ENCODE data around the gene ZBTB7B.

ZBTB7B gene

DNA sequence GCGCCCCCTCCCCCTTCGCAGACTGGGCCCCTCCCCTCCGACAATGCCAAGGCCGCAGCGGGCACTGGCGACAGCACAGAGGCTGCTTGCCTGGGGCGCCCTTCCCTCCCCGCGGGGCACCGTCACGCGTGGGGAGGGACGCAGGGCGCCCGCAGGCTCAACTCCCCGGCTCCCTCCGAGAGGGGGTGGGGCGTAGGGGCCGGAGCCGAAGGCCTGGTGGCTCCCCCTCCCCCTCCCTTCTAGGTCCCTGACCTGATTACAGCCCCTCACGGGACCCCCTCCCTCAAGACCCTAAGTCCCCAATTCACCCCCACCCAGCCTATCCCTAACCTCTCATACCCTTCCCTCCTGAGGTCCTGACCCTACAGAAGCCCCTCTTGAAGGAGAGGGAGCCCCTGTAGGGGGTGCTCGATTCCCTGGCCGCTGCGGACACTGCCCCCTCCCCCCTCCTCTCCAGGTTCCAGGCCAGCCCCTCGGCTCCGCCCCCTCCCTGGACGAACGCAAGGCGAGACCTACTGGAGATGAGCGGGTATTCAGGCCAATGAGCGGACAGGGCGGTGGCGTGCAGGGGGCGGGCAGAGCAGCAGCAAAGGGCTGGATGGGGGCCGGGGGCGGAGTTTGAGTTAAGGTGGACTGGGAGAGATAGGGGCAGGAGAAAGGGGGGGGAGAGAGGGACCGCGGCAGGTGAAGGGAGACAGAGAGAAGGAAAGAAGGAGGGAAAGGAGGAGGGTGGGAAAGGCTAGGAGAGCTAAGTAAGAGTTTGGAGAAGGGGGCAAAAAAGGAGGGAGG lies 733 bp upstream of the ZBTB7B start:
- in situ Hi-C loops (cut with HindIII; ENCODE audit: low sequenced_read_pairs): no loop called here

DNA sequence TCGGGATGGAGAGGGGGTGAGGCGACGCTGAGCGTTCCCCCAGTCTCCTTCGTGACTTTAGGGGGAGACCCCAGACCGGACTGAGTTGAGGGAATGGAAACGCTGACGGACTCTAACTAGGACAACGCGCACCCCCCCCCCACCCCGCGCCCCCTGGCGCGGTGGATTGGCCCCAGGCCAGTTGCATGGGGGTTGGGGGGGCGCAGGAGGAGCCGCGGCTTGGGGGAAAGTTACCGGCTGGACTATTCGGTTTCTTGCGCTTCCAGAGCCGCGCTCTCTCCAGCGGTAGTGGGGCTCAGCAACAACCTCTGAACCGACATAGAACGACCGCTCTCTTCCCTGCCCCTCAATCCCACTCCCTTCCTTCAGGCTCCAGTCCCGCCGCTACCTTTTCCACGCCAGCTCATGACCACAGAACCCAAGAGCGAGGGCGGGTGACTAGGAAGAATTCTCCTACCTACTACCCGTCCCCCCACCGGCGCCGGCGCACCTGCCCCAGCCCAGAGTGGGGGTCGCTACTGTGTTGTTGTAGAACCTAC lies 694 bp downstream of the ZBTB7B start:
- in situ Hi-C loops (cut with HindIII; ENCODE audit: low sequenced_read_pairs): no loop called here

DNA sequence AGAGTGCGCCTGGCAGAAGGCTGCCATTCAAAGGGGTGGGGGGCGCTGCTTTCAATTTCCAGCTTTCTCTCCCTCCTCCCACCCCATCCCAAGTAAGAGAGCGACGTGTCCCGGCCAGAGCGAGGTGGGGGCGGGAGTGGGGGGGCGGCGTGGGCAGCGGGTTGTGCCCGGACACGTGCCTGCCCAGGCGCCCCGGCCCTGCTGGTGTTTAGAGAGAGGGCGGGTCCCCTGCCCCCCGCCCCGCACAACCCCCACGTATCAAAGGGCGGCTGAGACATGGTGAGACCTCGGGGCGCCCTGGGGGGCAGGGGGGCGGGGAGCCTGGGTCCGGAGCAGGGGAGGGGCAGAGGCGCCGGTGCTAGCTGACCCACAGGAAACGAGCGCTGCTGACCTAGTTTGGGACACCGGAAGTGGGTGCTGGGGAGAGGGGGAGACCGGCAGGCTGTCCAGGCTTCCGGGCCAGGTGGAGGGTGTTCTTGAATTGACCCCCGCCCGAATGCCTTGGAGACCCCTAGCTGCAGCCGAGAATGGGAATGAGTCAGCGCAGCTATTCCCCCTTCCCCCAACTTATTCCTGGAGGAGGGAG lies 1.3 kb downstream of the ZBTB7B start:
- in situ Hi-C loops (cut with HindIII; ENCODE audit: low sequenced_read_pairs): no loop called here

DNA sequence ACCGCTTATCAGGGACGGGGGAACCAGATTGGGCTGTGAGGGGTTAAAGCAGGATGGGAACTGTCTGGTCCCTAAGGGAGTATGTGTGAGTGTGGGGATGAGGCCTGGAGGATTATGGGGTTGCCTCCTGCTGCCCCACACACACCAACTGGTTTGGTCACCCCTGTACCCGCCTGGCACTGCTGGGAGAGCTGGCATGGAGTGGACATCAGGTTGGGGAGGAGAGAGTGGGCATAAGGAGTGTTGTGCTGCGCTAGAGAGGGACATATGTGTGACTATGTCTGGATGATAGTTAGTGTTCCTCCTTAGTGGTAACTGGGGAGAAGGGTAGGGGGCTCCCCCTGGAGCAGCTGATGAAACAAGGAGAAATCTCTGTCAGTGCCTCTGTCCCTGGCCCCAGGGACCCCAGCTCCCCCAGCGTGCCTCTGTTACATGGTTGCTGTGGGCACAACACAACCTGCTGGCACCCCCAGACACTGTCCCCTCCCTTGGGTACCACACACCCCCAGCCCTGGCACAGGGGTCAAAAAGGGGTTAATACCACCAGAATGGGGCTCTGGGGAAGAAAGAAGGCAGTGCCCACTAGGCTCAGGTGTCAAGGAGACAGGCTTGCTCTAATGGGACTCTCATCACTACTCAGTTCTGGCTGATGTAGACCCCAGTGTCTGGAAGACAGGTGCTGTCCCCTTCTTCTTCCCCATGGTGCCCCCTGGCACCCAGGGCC lies 1.9 kb downstream of the ZBTB7B start:
- in situ Hi-C loops (cut with HindIII; ENCODE audit: low sequenced_read_pairs): no loop called here

DNA sequence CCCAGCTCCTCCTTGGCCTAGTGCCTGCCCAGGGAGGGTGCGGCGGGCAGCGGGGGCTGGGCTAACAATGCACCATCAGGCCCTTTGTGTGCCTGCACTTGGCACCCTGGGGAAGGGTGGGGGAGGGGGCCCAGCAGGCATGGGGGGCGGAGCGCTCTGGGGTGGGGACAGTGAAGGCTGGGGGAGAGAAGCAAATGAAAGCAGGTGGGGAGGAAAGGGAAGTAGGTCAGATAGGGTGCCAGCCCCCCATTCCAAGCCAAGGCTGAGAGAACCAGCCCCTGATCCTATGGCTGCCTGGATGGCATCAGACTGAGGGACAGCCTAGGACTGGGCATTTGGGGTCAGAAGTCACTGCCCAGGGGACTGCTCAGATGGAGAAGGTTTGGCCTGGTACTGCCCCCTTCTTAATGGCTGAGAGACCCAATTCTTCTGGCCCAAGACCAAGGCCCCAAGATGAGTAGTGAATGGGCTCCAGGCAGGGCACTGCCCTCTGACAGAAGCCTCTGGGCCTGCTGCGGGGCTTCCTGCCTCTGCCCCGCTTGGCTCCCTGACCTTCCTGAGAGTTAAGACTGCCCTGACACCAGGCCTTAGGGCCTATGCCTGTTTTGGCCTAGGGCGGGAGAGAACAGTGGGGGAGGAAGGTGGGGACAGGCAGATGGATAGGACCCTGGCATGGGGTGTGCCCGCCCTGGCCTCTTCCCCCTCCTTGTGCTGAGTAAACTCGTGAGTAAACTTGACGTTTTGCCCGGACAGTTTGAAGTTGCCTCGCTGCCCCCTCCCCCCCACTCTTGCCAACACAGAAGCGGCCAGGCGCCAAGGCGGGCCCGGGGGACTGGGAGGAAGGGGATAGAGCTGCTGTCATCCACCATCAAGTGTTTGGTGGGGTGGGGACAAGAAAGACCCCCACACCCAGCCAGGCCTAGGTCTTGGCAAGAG lies 2.7 kb downstream of the ZBTB7B start:
- in situ Hi-C loops (cut with HindIII; ENCODE audit: low sequenced_read_pairs): no loop called here

DNA sequence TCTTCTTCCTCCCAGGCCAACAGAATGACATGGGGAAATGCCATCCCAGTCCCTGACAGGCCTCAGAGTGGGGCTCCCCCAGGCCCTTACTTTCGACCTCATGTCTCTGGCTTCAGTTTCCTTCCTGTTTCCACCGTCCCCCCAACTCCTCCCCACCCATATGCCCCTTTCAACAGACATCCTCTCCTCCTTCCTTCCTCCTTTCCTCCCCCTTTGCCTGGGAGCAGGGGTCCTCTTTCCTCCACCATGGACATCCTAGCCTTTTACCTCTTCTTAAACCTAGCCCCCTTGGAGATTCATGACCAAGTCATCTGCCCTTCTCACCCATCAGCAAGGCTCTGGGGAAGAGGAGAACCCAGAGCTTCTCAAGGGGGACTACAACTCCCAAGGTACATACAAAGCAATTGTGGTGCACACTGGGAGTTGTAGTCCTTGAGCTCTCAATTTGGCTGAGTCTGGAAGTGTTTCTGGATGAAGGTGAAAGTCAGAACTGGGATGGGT lies 4.0 kb downstream of the ZBTB7B start:
- in situ Hi-C loops (cut with HindIII; ENCODE audit: low sequenced_read_pairs): no loop called here

DNA sequence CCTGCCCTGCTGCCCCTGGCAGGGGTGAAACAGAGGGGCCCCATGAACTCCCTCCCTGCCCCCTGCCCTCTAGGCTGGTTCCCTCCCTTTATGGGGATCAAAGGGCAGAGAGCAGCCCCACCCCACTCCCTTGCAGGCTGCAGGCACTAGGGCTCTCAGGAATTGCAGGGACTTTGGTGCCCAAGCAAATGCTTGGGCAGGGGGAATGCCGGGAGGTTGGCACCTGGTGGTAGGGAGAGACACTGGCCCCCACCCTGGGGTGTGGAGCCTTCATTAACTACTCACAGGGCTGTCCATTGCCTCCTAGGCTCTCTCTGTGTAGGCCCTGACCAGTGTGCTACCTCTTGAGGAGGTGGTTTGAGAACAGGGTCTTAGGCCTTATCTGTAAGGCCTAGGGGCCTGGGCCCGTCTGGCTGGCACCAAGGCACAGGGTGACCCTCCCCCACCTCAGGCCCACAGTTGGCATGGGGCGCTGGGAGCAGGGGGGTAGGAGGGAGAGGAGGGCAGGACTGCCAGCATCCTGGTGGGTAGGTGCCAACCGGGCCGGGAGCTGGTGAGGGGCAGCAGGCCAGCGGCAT lies 4.7 kb downstream of the ZBTB7B start:
- in situ Hi-C loops (cut with HindIII; ENCODE audit: low sequenced_read_pairs): no loop called here

DNA sequence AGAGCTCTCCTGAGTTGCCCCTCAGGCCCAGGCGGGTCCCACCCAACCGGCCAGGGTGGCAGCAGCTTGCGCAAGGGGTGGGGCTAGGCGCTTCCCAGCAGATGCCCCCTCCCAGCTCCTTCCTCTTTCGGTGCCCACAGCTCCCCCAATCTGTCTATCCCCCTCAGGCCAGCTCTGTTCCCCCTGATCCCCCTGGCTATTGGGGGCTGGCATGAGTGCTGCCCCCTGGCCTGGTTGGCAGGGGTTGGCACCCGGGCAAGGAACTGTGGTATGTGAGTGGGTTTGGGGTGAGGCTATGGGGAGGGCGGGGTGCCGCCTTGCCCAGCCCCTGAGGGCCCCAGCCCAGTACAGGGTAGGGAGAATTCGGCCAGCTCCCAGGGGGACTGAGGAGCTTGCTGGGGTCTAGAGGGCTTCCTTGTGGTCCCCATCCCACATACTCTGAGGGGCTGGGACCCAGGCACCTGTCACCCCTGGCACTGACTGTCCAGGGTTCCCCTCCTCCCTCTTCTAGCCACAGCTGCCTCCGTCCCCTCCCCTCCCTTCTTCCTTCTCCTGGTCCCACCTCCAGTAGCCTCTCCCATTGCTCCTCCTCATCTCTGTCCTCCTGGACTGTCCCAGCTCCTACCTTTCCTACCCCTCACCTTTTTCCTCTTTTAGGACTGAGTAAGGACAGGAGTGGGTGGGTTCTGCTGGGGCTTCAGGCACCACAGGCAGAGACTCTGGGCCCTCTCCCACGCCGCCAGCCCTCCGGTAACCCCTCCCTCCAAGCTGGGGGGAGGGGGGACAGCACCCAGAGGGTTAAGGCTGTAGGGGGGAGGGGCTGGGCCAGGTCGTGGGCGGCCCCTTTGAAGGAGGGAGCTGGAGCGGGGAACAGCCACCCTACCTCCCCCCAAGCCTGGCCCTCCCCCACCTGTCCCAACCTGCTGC lies 5.7 kb downstream of the ZBTB7B start:
- in situ Hi-C loops (cut with HindIII; ENCODE audit: low sequenced_read_pairs): no loop called here

DNA sequence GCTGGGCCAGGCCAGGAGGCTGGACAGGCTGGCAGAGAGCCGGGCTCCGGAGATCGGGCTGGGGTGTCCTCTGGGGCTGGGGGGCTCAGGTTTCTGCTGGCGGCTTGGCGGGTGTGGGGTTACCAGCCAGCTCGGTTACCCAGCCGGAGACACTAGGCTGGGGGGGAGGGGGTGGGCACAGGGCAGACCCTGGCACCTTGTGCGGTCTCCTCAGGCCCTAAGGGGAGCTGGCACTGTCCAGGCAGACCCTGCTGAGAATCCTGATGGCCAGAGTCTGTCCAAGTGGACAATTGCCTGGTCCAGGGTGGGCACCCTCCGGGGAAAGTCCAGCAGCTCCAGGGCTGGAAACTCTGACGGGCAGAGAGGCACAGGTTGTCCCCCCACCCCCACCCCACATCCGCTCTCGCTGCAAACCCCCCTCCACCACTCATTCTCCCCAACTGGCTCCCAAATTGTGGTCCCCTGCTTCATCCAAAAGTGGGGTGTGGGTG lies 6.7 kb downstream of the ZBTB7B start:
- in situ Hi-C loops (cut with HindIII; ENCODE audit: low sequenced_read_pairs): no loop called here

DNA sequence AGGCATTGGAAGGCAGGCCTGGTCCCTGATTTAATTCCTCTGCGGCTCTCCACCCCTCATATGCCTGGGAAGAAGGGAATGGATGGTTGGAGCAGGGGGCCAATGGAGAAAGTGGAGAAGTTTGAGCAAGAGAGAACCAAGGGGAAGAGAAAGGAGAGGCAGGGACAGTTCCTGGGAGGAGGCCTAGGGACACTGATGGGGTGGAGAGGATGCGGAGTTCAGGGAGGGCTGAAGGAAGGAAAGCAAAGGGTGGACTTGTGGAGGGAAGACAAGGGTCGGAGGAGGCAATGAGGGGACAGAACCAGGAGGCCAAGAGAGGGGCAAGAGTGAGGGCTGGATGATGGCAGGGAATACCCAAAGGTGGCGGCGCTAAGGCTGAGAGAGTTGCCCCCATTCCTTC lies 7.1 kb downstream of the ZBTB7B start:
- in situ Hi-C loops (cut with HindIII; ENCODE audit: low sequenced_read_pairs): no loop called here

DNA sequence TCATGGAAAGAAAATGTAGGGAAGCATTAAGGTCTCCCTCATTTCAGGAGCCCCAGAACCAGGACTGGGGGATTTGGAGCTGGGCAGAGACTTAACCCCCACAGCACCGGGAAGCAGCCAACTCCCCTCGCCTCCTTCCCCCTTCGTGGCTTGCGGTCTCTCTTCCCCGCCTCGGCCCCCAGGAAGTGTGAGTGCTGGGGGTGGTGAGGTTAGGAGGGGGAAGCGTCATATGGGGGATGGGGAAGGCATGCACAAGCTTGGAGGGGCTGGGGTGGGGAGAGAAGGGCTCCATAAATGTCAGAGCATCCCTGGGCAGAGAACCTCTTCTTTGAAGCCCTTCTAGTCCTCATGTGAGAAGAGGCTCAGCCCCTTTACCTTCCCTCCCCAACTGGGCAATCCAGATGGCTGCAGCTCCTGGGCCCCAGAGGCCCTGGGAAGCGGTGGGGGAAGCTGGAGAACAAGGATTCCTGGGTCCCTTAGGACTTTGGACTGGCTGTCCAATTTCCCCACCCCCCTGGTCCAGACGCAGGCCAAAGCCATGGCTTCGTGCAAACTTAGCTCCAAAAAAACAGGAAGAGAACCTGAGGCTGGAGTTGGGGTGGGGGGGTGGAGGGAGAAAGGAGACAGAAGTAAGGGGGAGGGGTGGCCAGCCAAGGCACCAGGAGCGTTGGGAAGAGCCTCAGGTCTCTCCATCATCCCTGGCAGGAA lies 7.8 kb downstream of the ZBTB7B start:
- in situ Hi-C loops (cut with HindIII; ENCODE audit: low sequenced_read_pairs): no loop called here

DNA sequence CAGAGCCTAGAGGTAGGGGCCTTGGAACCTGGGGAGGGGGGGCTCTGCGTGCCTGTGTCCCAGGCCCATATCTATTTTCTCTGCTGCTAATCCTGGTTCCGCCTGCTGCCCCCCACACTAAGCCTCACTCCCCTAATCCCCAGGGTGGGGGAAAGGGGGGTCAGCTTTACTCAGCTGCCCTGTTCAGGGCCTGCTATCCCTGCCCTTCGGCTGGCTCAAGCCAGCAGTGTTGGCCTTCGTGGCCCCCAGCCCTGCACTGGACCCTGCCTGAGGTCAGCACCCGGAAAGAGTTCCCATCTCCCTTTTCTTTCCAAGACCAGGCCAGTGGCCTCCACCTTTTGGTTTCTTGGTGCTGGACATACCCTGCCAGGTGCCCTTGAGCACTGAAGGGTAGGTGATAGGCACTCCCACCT lies 8.4 kb downstream of the ZBTB7B start:
- in situ Hi-C loops (cut with HindIII; ENCODE audit: low sequenced_read_pairs): no loop called here

DNA sequence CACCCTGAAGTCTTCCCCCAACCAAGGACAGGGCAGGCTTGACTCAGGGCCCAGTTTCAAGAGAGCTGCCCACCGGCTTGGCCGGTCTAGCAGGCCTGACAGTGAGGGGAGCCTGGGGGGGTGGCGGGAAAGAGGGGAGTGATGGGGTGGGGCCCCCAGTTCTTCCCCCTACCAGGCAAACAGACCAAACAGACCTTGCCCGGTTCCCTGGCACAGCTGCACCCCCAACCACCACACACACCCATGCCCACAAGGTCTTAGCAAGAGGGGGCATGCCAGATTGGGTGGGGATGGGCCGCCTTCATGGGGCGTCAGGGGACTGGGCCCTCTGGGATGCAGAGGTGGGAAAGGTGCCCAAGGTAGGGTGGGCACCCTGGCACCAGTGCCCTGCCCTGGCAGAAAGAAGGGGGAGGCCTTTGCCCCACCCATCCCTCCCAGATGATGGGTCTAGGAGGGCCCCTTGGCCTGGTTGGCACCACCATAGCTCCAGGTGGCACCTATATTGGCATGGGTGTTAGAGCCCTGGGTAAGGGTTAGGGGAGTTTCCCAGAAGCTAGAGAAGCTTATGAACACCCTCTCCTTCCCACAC lies 8.9 kb downstream of the ZBTB7B start:
- in situ Hi-C loops (cut with HindIII; ENCODE audit: low sequenced_read_pairs): no loop called here

DNA sequence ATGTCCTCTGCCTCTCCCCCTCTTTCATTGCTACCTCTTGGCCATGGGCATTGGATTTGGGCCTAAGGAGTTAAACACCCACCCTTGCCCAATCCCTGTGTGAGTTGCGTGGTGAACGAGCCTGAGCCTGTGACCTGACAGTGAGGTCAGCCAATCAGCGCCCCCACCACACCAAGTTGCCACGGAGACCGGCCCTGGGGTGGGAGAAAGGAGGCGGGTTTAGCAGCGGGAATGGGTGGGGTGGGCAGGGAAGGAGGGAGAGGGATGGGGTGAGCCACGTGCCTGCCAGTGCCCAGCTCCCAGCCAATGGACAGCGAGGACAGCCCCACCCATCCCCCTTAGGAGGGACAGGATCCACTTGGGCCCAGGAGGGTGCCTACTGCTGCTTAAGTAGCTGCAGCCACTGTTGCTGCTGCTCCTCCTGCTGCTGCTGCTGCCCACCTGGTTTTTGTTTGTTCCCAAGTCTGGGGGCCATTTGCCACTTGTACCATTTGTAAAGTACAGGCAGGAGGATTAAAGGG lies 9.5 kb downstream of the ZBTB7B start:
- in situ Hi-C loops (cut with HindIII; ENCODE audit: low sequenced_read_pairs): no loop called here

DNA sequence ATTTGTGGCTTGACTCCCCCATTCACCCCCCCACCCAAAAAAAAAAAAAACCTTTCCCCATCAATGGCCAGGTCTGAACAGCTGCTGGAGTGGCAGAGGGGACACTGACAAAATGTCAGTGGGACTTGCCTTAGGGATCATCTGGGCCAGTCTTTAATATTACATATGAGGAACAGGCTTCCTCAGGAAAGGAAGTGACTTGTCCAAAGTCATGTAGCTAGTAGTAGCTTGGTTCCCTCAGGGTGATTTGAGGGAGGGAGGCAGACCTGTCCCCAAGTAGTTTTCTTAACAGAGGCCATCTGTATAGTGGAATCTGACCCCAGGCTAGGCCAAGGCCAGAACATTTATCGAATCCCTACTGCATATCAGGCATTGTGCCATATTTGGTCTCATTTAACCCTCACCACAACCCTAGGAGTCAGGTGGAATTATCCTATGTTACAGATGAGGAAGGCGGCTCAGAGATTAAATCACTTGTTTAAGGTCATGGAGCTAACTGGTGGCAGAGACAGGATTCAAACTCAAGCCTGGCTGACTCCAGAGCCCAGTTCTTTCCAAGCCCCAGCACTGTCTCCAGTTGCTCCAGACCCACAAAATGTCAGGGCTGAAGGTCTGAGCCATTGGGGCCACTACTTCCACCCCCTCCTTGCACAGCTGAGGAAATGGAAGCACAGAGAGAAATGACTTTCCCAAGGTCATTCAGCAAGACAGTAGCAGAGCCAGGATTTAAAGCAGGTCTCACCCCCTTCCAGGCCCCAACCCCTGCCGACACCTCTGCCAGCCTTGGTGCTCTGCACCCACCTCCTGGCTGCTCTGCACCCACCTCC lies 10.4 kb downstream of the ZBTB7B start:
- in situ Hi-C loops (cut with HindIII; ENCODE audit: low sequenced_read_pairs): no loop called here

DNA sequence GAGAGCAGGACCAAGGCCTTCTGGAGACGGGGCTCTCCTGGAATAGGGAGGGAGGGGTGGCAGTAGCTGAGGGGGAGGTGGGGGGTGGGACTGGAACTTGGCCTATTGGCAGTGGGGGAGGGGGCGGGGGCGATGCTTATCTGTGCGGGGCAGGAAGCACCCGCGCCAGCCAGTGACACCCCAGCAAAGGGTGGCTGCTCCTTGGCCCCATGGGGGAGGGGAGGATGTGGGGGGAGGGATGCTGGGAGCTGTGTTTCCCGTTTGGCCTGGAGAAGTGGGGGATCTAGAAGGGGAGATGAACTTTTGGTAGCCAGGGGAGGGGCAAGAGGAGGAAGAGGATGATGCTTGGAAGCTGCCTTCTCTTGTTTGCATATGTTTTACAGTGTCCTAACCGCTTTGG lies 11.0 kb downstream of the ZBTB7B start:
- in situ Hi-C loops (cut with HindIII; ENCODE audit: low sequenced_read_pairs): no loop called here

Measured in DLD1 (cell line).